Chondrocyte (in vitro differentiated cells): Measurements from ENCODE around the gene INO80D. TPM values are rescaled to one million over a fixed set of nuclear protein-coding genes. Genes with fewer than 3 reads are reported as not detected.
"Not testable (repeated sequence)": the region's sequence is repeated elsewhere in the genome, so short reads cannot be mapped to it uniquely, and the experiment has no call there.

Source experiments
- DNase-seq: peaks from one replicate; pipeline ENCODE4 v3.0.0; 2021; ENCODE audit warnings: mixed read lengths, low spot score
- H3K27ac Mint-ChIP-seq: one replicate; pipeline ENCODE4 v1.8.0; 2021; ENCODE audit warnings: mild to moderate bottlenecking, moderate library complexity, mixed read lengths; ENCODE audit not compliant: unreplicated experiment
- H3K27me3 Mint-ChIP-seq: 2 replicates; pipeline ENCODE4 v1.8.0; 2021; ENCODE audit warnings: low read depth, mixed read lengths
- H3K36me3 Mint-ChIP-seq: 2 replicates; pipeline ENCODE4 v1.8.0; 2021; ENCODE audit warnings: low read depth, mixed read lengths
- H3K4me1 Mint-ChIP-seq: 2 replicates; pipeline ENCODE4 v1.8.0; 2021; ENCODE audit warnings: low read depth, mild to moderate bottlenecking, mixed read lengths
- H3K4me3 Mint-ChIP-seq: one replicate; pipeline ENCODE4 v1.8.0; 2021; ENCODE audit warnings: mild to moderate bottlenecking, moderate library complexity, mixed read lengths; ENCODE audit not compliant: unreplicated experiment
- H3K9me3 Mint-ChIP-seq: 2 replicates; pipeline ENCODE4 v1.8.0; 2021; ENCODE audit warnings: low read depth, mixed read lengths
- CTCF ChIP-seq: fragments of 200-600 bp; sonication (generic); IDR thresholded peaks from 2 replicates; pipeline ENCODE4 v1.5.0; 2021; ENCODE audit warnings: antibody characterized with exemption, mild to moderate bottlenecking, moderate library complexity
- total RNA-seq: library from RNA; stranded (reverse); gene quantifications from 3 replicates; pipeline ENCODE4 v1.2.1, GENCODE V29; 2021

The INO80D gene
- total RNA-seq, 1 donor from 2014 or later = 14.5 TPM

- peak; percentile 63 for TF ChIP-seq CTCF
- Mint-ChIP-seq H3K4me3 (no peak overlapping the region), H3K27me3 (no peaks in the 10 kb centered on the region), H3K27ac (no peak overlapping the region), H3K36me3 (peaks cover 2% of the 10 kb centered on the region), H3K9me3 (no peaks in the 10 kb centered on the region), H3K4me1 (no peaks in the 10 kb centered on the region)
- no peak for DNase-seq
Measured at GRCh38 chr2:206023183-206023582, 62.8 kb downstream of the INO80D start.

DNA sequence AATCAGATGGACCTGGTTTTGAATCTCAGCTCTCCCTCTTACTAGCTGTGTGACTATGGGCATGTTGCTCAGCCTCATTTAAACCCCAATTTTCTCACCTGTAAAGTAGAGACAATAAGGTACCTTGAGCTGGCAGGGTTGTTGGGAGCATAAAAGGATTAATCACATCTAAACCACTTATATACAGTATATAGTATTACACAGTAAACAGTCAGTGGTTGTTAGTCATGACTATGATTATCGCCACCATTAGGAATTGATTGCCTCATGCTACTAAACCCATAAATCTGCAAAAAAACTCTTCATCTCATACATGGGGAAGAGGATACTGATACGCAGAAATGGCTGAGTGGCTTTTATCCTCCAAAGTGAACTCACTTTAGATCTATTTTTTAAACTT lies 65.8 kb downstream of the INO80D start:
- TF ChIP-seq CTCF = no peak
- Mint-ChIP-seq H3K4me3 (no peak overlapping the region), H3K36me3 (peaks cover 12% of the 10 kb centered on the region), H3K4me1 (no peaks in the 10 kb centered on the region), H3K9me3 (no peaks in the 10 kb centered on the region), H3K27ac (no peak overlapping the region), H3K27me3 (no peaks in the 10 kb centered on the region)
- no peak for DNase-seq

DNA sequence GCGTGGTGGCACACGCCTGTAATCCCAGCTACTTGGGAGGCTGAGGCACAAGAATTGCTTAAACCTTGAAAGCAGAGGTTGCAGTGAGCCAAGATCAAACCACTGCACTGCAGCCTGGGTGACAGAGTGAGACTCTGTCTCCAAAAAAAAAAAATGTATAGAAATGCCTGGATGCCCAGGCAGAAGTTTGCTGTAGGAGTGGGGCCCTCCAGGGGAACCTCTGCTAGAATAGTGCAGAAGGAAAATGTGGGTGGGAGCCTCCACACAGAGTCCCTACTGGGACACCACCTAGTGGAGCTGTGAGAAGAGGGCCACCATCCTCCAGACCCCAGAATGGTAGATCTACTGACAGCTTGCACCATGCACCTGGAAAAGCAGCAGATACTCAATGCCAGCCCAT lies 70.2 kb downstream of the INO80D start:
- not testable (repeated sequence) for H3K4me3 Mint-ChIP-seq

DNA sequence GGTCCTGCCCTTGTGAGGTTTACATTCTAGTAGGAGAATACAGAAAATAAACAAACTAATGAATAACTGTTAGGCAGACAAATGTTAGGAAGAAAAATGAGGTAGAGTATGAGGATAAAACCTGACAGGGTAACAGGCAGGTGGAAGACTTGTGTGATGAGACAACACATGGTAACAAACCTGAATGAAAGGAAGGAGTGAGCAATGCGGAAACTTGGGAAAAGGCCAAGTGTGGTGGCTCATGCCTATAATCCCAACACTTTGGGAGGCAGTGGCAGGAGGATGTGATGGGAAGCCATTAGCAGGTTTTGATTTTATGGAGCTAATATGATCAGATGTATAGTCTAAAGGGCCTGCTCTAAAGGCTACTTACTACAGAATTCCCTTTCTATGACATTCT lies 74.2 kb downstream of the INO80D start:
- DNase-seq = no peak
- H3K9me3 Mint-ChIP-seq = no peaks in the 10 kb centered on the region
- H3K27me3 Mint-ChIP-seq = no peaks in the 10 kb centered on the region
- no peak overlapping the region for H3K27ac Mint-ChIP-seq
- no peak overlapping the region for H3K4me3 Mint-ChIP-seq
- no peak for TF ChIP-seq CTCF
- H3K36me3 Mint-ChIP-seq = peaks cover 27% of the 10 kb centered on the region
- peaks cover 11% of the 10 kb centered on the region for H3K4me1 Mint-ChIP-seq

More for the DNA sequence above, 70.2 kb downstream of the INO80D start:
- not testable (repeated sequence) for H3K4me1 Mint-ChIP-seq, H3K9me3 Mint-ChIP-seq, H3K27ac Mint-ChIP-seq, H3K27me3 Mint-ChIP-seq, DNase-seq
- peaks cover 22% of the 10 kb centered on the region for H3K36me3 Mint-ChIP-seq

GRCh38 chr2:206011018-206011614 lies 74.9 kb downstream of the INO80D start:
- Mint-ChIP-seq H3K27me3 (no peaks in the 10 kb centered on the region), H3K36me3 (peaks cover 22% of the 10 kb centered on the region), H3K9me3 (no peaks in the 10 kb centered on the region)

More at GRCh38 chr2:206011018-206011614, 74.9 kb downstream of the INO80D start:
- no peak for TF ChIP-seq CTCF
- H3K27ac Mint-ChIP-seq = peak overlapping the region; percentile 13
- peaks cover 11% of the 10 kb centered on the region for H3K4me1 Mint-ChIP-seq
- no peak overlapping the region for H3K4me3 Mint-ChIP-seq
- DNase-seq = no peak
